HG03135 (cell line): ENCODE measurements around the gene APOL5.
"Not testable (repeated sequence)": the region's sequence is repeated elsewhere in the genome, so short reads cannot be mapped to it uniquely, and the experiment has no call there.

ENCODE experiments used
- ATAC-seq: cut with Tn5 transposase; IDR thresholded peaks from one replicate; pipeline ENCODE4 v1.9.1; 2021; ENCODE audit warnings: mild to moderate bottlenecking, moderate library complexity; ENCODE audit not compliant: unreplicated experiment

APOL5 gene

DNA sequence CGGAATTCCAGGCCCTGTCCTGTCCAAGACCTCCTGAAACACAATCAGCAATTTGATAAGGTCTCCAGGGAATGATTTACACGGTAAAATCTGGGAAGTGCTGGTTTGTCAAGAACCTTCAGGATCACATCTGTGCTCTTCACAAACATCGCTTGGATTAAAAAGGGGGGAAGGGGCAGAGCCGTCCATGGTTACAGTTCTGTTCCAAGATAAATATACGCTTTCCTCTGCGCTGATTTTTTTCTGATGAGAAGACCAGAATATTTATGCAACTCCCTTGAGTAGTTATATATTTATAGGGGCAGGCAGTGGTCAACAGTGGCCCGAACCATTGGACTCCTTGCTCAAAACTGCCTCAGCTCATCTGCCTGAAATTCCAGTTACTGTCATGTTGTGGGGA is 9.2 kb upstream of the APOL5 start:
- ATAC-seq: no peak

DNA sequence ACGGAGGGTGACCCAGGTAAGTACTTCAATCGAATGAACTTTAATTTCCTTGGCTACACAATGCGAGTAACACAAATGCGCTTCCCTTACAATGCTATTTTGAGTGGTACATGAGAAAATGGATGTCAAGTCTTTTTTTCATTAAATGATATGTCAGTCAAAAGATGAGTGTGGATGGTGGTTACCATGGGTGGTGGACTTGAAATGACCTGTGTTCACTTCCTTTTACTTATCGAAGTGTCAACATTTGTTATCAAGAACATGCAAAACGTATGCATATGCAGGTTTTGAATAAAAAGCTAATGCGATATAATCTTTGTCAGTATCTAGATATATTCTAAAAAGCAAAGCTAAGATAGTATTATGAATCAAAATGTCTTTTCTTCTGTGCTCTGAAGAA is 8.8 kb upstream of the APOL5 start:
- ATAC-seq: no peak

DNA sequence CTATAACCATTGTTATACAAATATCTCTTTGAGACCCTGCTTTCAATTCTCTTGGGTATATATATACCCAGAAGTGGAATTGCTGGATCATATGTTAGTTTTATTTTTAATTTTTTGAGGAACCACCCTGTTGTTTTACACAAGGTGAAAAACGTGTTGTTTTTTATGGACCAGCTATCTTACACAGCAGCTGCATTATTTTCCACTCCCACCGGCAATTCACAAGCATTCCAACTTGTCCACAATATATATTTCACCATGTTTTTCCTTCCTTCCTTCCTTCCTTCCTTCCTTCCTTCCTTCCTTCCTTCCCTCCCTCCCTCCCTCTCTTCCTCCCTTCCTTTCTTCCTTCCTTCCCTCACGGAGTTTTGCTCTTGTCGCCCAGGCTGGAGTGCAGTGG is 6.3 kb upstream of the APOL5 start:
- no peak for ATAC-seq

DNA sequence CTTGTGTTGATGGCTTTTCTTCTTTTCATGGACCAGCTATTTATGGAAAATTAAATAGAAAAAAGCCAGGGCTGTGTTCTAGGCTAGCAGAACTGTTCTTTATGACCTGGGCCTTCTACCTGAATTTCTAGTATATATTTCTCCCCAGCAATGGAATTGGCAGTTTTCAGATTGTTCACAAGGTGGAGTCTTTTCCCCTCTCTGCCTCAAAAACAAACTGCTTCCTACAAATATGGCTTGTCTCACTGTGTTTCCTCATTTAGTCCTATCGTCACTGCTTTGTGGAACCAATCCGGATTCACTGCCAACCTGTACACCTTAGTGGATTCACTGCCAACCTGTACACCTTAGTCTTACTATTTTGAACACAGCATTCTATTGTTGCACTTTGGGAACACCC is 5.0 kb upstream of the APOL5 start:
- no peak for ATAC-seq

DNA sequence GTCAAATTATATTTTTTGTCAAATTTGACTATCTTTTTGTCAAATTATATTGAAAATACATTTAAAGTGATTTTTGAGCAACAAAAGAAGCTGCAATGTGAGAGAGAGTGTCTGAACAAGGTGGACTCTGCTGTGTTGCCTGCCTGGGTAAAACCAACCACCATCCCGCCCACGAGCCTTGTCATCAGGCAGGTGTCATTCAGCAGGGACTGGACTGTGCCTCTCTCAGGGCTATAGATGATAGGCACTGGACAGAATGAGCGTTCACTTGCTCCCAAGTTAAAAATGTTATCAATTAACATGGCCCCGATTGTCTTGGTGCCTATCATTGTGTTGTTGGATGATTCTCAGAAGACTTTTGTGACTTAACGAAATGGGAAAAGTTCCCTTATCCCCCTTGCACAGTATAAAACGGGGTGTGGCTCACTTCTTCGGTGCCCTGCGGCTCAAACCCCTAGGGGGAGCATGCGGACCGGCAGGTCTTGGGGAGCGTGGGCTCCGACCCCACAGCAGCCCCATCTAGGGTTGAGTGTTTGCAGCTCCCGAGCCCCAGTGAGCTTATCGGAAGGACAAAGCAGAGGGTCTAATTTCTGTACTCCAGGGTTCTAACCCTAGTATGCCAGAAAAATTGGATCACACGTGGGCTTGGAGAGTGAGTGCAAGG is 1.7 kb downstream of the APOL5 start:
- ATAC-seq: no peak

DNA sequence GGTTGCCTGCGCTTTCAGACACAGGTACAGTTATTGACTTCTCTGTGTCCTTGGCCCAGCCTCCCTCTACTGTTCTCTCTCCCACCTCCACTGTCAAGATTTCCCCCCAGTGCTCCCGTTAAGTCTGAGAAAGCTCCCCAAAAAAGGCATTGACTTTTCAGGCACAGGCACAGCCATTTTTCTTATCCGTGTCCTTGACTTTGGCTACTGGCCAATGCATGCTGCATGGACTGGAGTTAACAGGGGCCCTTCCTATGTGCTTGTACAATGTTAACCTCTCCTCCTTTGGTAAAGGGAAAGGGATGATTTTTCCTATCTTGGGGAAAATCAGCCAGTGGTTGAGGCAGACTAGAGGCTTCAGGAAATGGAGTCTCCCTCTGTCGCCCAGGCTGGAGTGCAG is 4.3 kb downstream of the APOL5 start:
- no peak for ATAC-seq

DNA sequence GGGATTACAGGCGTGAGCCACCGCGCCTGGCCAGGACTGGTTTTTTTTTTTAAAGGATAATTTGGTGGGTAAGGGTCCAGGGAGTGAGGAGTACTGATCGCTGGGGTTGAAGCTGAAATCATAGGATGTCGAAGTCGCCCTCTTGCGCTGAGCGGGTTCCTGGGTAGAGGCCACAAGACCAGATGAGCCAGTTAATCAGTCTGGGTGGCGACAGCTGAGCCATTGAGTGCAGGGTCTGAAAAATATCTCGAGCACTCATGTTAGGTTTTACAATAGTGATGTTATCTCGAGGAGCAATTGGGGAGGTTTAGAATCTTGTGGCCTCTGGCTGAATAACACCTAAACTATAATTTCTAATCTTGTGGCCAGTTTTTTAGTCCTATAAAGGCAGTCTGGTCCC is 7.8 kb downstream of the APOL5 start:
- ATAC-seq: no peak

DNA sequence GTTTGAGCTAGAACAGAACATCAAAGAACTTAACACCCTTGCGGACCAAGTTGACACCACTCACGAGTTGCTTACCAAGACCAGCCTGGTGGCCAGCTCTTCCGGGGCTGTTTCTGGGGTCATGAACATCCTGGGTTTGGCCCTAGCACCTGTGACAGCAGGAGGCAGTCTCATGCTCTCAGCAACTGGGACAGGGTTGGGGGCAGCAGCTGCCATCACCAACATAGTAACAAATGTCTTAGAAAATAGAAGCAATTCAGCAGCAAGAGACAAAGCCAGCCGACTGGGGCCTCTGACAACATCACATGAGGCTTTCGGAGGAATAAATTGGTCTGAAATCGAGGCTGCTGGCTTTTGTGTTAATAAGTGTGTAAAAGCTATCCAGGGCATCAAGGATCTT is 8.7 kb downstream of the APOL5 start:
- ATAC-seq: no peak

DNA sequence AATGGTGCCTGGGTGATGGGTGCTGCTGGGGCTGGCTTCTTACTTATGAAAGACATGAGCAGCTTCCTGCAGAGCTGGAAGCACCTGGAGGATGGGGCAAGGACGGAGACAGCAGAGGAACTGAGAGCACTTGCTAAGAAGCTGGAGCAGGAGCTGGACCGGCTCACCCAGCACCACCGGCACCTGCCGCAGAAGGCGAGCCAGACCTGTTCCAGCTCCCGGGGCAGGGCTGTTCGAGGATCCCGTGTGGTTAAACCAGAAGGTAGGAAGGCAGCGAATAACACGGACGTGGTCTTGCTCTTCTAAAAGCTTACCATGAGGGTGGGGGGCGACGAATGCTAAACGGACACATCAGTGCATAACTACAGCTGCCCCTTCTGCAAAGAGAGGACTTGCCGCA is 9.3 kb downstream of the APOL5 start:
- ATAC-seq: no peak

DNA sequence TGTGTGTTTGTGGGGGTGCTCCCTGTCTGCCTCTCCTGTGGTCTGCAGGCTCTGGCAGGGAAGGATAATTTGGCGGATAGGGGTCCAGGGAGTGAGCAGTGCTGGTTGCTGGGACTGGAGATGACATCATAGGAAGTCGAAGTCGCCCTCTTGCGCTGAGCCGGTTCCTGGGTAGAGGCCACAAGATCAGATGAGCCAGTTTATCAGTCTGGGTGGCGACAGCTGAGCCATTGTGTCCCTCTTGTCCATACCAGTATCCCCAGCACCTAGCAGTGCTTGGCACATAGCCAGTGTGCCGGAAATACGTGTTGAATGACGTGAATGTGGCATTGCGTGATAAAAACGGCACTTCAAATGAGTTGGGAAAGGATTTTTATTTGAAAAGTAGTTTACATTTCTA is 9.8 kb downstream of the APOL5 start:
- ATAC-seq: no peak

DNA sequence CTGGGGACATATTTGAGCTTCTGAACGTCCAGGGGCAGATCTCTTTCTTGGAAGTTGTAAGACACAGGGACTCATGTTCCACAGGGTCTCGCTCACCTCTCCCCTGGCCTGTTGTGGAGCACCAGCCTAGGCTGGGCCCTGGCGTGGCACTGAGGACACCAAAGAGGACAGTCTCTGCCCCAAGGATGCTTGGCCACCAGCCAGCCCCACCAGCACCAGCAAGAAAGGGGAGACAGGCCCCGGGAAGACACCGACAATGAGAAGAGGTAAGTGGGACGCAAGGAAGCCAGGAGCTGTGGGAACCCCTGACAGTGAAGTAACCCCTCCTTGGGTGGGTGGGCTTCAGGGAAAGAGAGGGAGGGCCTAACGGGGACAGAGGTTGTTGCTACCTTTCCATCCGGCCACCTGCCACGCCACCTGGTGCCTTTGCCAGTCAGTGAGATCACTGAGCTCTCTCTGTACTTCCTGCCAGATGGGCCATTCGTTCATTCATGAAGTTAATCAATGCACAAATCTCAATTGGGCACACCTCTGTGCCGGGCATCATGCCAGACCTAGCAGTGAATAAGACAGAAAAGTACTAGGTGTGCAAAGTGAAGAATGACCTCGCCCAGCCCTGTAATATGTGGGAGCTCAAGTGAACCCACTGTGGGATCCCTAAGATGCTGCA is 11.1 kb downstream of the APOL5 start:
- ATAC-seq: no peak

DNA sequence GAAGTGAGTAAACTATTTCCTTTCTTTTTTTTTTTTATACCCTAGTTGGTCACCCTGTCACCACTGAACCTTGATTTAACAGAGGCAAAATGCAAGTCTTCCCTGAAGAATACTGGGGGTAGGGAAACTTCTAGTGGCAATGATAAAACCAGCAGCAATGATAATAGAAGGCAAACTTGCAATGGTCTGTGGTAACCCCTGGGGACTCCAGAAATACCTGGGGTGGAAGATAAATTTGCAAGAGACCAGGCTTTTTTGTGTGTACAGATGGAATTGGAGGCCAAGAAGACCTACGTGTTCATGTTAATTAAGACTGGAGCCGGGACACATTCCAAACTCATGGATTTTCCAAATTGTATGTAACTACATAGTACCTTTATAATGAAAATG is 11.6 kb downstream of the APOL5 start:
- ATAC-seq: no peak

DNA sequence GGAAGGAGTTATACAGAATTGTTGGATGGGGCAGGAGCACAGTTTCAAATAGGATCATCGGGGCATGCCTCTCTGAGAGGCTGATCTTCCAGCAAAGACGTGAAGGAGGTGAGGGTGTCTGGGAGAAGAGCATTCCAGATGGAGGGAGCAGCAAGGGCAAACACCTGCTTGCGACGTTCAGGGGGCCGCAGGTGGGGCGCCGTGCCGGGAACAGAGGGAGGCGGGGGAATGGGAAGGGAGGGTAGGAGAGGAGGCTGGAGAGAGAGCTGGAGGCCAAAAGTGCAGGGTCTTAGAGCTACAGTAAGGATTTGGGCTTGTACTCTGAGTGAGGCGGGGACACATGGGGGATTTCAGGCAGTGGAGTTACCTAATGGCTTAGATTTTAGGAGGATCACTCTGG is 13.6 kb downstream of the APOL5 start:
- ATAC-seq: no peak

DNA sequence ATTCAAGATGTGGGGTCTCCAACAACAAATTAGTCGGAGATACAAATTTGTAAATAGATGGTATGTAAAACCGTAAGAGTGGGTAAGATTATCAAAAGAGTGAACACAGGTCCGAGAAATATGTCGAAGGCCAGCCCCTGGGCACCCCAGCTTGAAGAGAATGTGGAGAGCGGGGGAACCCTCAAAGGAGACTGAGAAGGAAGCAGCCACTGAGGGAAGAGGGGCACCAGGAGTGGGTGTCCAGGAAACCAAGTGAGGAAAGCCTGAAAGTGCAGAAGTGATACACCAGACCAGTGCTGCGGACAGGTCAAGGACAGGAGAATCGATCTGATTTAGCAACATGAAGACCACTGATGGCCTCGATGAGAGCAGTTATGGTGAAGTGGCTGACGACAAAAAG is 14.4 kb downstream of the APOL5 start:
- ATAC-seq: no peak

DNA sequence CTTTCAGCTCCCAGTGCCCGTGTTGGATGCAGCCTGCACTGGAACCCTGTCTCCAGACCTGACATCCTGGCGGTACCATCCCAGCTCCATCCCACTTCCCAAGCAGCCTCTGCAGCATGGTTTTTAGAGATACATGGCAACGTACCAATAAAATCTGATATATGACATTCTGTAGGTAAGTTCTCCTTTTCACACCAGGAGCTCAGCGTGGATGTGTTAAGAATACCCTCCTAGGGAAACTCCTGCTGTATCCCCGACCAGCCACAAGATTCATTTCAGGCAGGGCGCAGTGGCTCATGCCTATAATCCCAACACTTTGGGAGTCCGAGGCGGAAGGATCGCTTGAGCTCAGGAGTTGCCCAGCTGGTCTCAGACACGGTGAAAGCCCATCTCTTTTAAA is 15.4 kb downstream of the APOL5 start:
- no peak for ATAC-seq

DNA sequence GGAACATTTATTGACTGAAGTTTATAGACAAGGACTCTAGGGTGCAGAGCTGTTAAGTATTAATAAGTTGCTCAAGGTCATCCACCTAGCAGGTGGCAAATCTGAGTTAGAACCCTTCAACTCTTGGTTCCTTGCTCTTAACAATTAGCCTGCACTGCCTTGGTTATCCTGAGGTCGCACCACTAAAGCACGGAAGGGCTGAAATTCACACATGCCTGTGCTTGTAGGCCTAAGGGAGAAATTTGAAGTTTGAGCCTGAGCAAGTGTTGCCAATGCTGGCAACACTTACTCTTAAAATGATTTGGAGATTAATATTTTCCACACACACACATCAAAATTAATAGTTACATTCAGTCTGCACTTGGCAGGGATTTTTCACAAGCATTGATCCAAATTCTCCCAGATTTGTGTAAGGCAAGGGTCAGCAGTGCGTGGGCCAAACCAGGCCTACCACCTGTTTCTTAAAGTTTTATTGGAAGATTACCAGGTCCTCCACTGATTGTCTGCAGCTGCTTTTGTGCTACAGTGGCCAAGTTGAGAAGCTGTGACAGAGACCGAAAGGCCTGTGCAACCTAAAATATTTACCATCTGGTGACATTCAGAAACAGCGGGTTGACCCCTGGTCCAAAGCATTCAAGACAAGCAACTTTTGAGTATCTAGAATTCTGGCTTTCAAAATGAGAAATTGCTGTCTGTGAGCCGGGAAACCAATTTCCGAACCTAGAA is 16.3 kb downstream of the APOL5 start:
- ATAC-seq: no peak

DNA sequence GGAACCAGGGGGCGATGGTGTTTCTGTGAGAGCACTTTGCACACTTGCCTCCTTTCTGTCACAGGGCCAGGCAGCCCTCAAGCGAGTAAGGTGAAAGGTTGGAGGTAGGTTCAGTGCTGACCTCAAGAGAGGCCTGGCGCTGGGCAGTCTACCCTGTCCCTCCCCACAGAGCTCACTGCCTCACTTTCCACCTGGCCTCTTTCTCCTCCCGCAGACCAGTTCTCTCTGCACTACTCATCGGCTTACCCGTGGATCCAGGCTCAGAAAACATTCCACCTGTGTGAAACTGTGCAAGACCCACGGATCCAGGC is 16.8 kb downstream of the APOL5 start:
- ATAC-seq: no peak

DNA sequence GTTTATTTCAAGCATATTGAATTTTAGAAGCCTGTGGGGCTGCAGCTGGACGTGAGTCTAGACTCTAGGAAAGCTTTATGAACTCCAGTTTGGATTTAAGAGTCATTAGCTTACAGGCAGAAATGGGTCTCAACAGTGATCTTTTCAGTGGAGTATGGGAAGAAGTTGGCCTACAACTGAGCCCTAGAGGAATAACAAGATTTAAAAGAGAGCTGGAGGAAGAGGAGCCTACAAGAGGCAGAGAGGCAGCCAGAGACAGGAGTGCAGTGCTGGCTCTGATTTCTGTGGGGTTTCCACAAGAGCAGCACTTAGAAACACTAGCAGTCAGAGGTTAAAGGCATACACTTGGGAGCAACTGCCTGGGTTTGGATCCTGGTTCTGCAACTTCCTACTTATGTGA is 17.9 kb downstream of the APOL5 start:
- ATAC-seq: no peak

DNA sequence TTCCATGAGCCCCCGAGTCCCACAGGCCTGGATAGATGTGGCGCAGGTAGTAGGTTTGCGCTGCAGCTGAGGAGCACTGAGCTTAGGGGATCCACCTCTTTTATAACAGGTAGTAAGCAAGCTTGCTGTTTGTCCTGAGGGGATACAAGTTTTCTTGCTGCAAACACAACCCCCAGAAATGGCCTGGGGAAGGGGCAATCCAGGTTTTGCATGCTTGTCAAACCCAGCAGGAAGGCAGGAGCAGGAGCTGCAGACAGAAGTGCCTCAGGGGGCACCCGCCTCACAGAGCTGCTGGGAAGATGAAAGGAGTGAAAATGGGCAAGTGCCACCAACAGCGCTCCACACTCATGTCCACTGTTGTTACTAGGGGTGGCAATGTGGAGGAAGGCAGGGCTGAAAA is 18.5 kb downstream of the APOL5 start:
- ATAC-seq: no peak

DNA sequence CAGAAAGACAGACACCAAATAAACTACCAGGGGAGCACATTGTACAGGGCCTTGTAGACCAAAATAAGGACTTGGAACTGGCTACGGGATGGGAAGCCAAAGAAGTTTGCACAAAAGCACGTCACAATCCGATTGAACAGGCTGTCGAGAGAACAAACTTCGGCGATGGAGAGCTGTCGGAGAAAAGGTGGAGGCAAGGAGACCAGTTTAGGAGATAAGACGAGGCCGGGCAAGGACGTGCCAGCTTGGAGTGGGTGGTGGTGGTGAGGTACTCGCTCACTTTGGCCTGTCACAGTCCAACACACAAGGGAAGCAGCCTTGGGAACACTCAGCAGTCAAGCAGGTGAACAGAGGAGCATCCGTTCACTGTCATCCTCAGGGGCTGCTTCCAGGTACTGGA is 19.0 kb downstream of the APOL5 start:
- ATAC-seq: no peak

DNA sequence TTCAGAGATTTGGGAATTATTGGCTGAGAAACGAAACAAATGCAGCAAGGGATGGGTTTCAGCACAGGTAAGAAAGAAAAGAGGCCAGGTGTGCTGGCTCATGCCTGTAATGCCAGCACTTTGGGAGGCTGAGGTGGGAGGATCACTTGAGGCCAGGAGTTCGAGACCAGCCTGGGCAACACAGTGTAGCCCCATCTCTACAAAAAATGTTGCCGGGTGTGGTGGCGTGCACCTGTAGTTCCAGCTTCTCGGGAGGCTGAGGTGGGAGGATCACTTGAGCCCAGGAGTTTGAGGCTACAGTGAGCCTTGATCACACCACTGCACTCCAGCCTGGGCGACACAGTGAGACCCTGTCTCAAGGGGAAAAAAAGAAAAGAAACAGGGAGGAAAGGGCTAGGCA is 20.2 kb downstream of the APOL5 start:
- ATAC-seq: not testable (repeated sequence)

DNA sequence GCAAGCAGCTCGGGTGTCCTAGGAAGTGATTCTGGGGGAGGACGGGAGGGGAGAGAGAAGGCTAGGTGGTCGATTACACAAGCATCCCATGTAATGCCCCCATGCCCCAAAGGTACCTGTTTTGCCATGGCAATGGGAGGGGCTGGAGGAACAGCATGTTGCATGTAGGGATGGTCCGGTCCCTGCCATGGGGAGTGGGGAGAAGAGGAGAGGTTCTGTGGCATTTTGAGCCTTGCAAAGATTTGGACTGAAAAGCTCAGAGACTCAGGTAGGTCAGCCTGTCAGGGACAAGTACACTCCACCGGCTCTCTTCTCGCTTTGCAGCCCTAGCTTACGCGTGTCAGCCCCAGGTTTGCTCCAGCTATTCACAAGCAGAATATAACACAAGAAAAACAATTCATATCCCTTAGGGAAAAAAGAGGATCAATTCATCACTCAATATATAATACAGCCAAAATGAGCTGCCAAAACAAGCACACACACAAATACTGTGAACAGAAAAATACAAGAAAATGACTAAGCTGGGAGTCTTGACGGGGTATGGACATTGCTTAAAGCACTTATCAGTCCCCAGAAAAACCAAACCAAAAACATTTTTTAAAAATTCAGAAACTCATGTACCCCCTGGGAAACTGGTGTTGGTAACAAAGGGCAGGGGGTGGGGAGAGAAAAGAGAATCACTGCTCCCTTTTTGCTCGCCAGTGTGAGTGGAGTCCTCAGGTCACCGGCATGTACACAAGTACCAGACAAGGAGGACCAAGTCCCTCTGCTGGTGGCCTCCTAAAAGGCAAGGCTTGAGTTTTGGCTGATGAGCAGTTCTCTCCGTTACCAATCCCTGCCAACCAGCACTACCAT is 21.6 kb downstream of the APOL5 start:
- ATAC-seq: no peak
